IgD-negative memory B cell (primary cell): ENCODE data around the gene ROCK2. TPM values are rescaled to one million over a fixed set of nuclear protein-coding genes. Genes with fewer than 3 reads are reported as not detected.

Experiments used
- H3K27ac Mint-ChIP-seq, 3 donors: one replicate each; pipeline ENCODE4 v1.8.0; 2020 to 2022; ENCODE audit warnings: mild to moderate bottlenecking in 3 of 3, mixed read lengths in 3 of 3, moderate library complexity in 1 of 3
- H3K27me3 Mint-ChIP-seq: one replicate; pipeline ENCODE4 v1.8.0; 2021; ENCODE audit warnings: mixed read lengths
- H3K36me3 Mint-ChIP-seq: one replicate; pipeline ENCODE4 v1.8.0; 2020; ENCODE audit warnings: mild to moderate bottlenecking, mixed read lengths
- H3K4me1 Mint-ChIP-seq, 3 donors: one replicate each; pipeline ENCODE4 v1.8.0; 2020 to 2022; ENCODE audit warnings: mixed read lengths in 3 of 3, mild to moderate bottlenecking in 1 of 3
- H3K4me3 Mint-ChIP-seq, 4 donors: one replicate each; pipeline ENCODE4 v1.8.0; 2020 to 2022; ENCODE audit warnings: mild to moderate bottlenecking in 4 of 4, mixed read lengths in 4 of 4, moderate library complexity in 3 of 4
- H3K9me3 Mint-ChIP-seq, 3 donors: one replicate each; pipeline ENCODE4 v1.8.0; 2020 to 2021; ENCODE audit warnings: mixed read lengths in 3 of 3, mild to moderate bottlenecking in 1 of 3
- polyA plus RNA-seq: library from polyadenylated mRNA; unstranded; fragments of 300-500 nt; fragmentation: Illumina TruSeq; gene quantifications from one replicate; pipeline ENCODE4 v1.2.3, GENCODE V29; 2021

The ROCK2 gene
- polyA plus RNA-seq, 1 donor from 2014 or later = 13.3 TPM

DNA sequence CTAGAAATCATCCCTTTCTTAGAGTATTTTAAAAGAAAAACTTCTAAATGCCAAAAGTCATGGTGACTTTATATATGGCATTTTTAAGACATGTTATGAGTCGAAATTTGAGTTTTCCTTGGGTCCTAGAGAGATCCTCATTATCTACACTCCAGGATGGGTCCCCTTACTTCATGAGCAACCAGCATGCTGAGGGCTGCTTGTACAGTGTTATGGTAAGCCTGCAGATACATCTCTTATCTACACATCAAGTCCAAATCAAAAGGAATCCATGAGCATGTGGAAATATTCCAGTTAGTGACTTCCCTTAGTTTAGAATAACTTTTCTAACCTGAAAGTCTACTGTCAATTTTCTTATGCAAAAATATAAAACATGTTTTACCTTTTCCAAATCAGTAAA is 130.5 kb downstream of the ROCK2 start:
- H3K36me3 Mint-ChIP-seq = peaks cover 3% of the 10 kb centered on the region
- no peaks in the 10 kb centered on the region for H3K27me3 Mint-ChIP-seq
- no peak overlapping the region for H3K4me3 Mint-ChIP-seq
- no peak overlapping the region for H3K27ac Mint-ChIP-seq
- no peaks in the 10 kb centered on the region for H3K9me3 Mint-ChIP-seq
- no peaks in the 10 kb centered on the region for H3K4me1 Mint-ChIP-seq

- H3K36me3 Mint-ChIP-seq = peaks cover 2% of the 10 kb centered on the region
- H3K4me3 Mint-ChIP-seq = no peak overlapping the region
- H3K9me3 Mint-ChIP-seq = no peaks in the 10 kb centered on the region
- H3K27me3 Mint-ChIP-seq = no peaks in the 10 kb centered on the region
- no peak overlapping the region for H3K27ac Mint-ChIP-seq
- no peaks in the 10 kb centered on the region for H3K4me1 Mint-ChIP-seq
These were observed 131.3 kb downstream of the ROCK2 start for GRCh38 chr2:11213090-11213638.

- Mint-ChIP-seq H3K27me3 (no peaks in the 10 kb centered on the region), H3K36me3 (peaks cover 1% of the 10 kb centered on the region), H3K4me1 (no peaks in the 10 kb centered on the region), H3K9me3 (no peaks in the 10 kb centered on the region), H3K27ac (no peak overlapping the region), H3K4me3 (no peak overlapping the region)
These were observed 131.8 kb downstream of the ROCK2 start for GRCh38 chr2:11212645-11213044.

DNA sequence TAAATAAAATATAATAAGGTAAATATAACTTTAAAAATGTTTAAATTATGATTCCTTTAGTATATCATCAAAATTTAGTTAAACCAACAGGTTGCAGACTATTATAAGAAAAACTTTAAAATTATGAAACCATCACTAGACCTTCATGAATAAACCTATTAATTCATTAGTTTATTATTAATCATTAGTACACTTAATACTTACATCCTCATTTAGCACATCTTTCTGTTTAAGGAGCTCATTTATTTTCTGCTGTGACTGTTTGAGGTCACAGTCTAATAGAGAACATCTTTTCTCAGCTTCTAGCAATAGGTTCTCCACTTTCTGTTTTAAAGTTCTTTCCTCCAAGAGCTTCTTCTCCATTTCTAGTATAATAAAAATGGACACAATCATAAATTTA is 136.4 kb downstream of the ROCK2 start:
- peaks cover 9% of the 10 kb centered on the region for H3K36me3 Mint-ChIP-seq
- no peaks in the 10 kb centered on the region for H3K27me3 Mint-ChIP-seq
- no peaks in the 10 kb centered on the region for H3K9me3 Mint-ChIP-seq
- no peak overlapping the region for H3K27ac Mint-ChIP-seq
- H3K4me3 Mint-ChIP-seq = no peak overlapping the region
- H3K4me1 Mint-ChIP-seq = peaks cover 3 to 13% (median 11%) of the 10 kb centered on the region in 3 donors

GRCh38 chr2:11203480-11203879 is 141.0 kb downstream of the ROCK2 start:
- peaks cover 7% of the 10 kb centered on the region for H3K36me3 Mint-ChIP-seq
- no peak overlapping the region for H3K4me3 Mint-ChIP-seq
- peak overlapping the region in 1 of 3 donors; percentile 43 for H3K27ac Mint-ChIP-seq

GRCh38 chr2:11201969-11202368 is 142.5 kb downstream of the ROCK2 start:
- Mint-ChIP-seq H3K27ac (peak overlapping the region in 1 of 3 donors; percentile 12), H3K36me3 (peaks cover 7% of the 10 kb centered on the region), H3K4me3 (no peak overlapping the region), H3K9me3 (no peaks in the 10 kb centered on the region), H3K4me1 (peaks cover 3 to 13% (median 11%) of the 10 kb centered on the region in 3 donors), H3K27me3 (no peaks in the 10 kb centered on the region)

More at GRCh38 chr2:11203480-11203879, 141.0 kb downstream of the ROCK2 start:
- Mint-ChIP-seq H3K9me3 (no peaks in the 10 kb centered on the region), H3K27me3 (no peaks in the 10 kb centered on the region), H3K4me1 (peaks cover 3 to 13% (median 11%) of the 10 kb centered on the region in 3 donors)

DNA sequence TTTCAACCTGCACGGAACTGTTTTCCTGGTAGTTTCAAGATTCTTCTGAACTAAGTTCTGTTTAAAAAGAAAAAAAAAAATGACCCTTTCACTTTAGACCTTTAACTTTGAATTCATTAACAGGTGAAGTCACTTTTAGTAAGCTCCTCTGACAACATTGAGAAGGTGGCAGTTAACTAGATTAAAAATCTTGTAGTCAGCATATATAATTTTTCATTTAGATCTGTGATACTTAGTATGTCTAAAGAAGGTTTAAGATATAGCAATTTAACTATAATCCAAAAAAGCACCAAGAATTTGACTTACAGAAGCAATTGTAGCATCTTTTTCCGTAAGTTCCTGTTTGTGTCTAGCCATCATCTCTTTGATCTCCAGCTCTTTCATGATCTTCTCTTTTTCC is 143.8 kb downstream of the ROCK2 start:
- no peaks in the 10 kb centered on the region for H3K9me3 Mint-ChIP-seq
- H3K36me3 Mint-ChIP-seq = peaks cover 11% of the 10 kb centered on the region
- no peaks in the 10 kb centered on the region for H3K27me3 Mint-ChIP-seq
- no peak overlapping the region for H3K4me3 Mint-ChIP-seq
- no peak overlapping the region for H3K27ac Mint-ChIP-seq
- peaks cover 3 to 11% (median 10%) of the 10 kb centered on the region in 3 donors for H3K4me1 Mint-ChIP-seq

GRCh38 chr2:11196246-11196645 is 148.2 kb downstream of the ROCK2 start:
- Mint-ChIP-seq H3K27me3 (no peaks in the 10 kb centered on the region), H3K27ac (no peak overlapping the region), H3K36me3 (peaks cover 4% of the 10 kb centered on the region), H3K4me3 (no peak overlapping the region), H3K4me1 (no peaks in the 10 kb centered on the region), H3K9me3 (no peaks in the 10 kb centered on the region)

- no peaks in the 10 kb centered on the region for H3K27me3 Mint-ChIP-seq
- H3K9me3 Mint-ChIP-seq = no peaks in the 10 kb centered on the region
- no peaks in the 10 kb centered on the region for H3K4me1 Mint-ChIP-seq
- H3K27ac Mint-ChIP-seq = peak overlapping the region in 1 of 3 donors; percentile 53
- no peak overlapping the region for H3K4me3 Mint-ChIP-seq
- H3K36me3 Mint-ChIP-seq = peaks cover 6% of the 10 kb centered on the region
These were observed 156.7 kb downstream of the ROCK2 start for GRCh38 chr2:11187731-11188130.

GRCh38 chr2:11187083-11187619 is 157.3 kb downstream of the ROCK2 start:
- H3K4me3 Mint-ChIP-seq = no peak overlapping the region
- peaks cover 6% of the 10 kb centered on the region for H3K36me3 Mint-ChIP-seq
- no peak overlapping the region for H3K27ac Mint-ChIP-seq
- no peaks in the 10 kb centered on the region for H3K27me3 Mint-ChIP-seq
- H3K4me1 Mint-ChIP-seq = no peaks in the 10 kb centered on the region
- H3K9me3 Mint-ChIP-seq = no peaks in the 10 kb centered on the region

- H3K4me3 Mint-ChIP-seq = no peak overlapping the region
- H3K9me3 Mint-ChIP-seq = no peaks in the 10 kb centered on the region
- H3K27ac Mint-ChIP-seq = no peak overlapping the region
- H3K36me3 Mint-ChIP-seq = peaks cover 6% of the 10 kb centered on the region
- H3K27me3 Mint-ChIP-seq = no peaks in the 10 kb centered on the region
- no peaks in the 10 kb centered on the region for H3K4me1 Mint-ChIP-seq
These were observed 158.3 kb downstream of the ROCK2 start for GRCh38 chr2:11186145-11186544.

DNA sequence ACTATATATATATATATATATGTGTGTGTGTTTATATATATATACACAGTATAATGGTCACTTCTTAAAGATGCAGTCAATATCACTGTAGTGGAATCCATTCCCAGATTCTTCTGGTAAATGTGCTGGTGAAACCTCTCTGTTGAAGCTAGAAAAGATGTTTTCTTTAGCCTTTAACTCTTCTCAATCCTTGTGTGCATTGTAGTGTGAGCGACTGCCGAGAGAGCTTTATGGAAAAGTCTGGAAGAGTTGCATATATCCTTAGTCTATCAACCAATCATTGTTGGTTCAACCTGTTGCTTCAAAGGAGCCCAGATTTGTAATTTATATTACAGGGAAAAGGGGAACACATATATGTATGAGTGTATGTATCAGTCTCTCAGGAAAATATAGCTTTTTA is 161.5 kb downstream of the ROCK2 start:
- H3K27ac Mint-ChIP-seq = no peak overlapping the region
- no peaks in the 10 kb centered on the region for H3K36me3 Mint-ChIP-seq

DNA sequence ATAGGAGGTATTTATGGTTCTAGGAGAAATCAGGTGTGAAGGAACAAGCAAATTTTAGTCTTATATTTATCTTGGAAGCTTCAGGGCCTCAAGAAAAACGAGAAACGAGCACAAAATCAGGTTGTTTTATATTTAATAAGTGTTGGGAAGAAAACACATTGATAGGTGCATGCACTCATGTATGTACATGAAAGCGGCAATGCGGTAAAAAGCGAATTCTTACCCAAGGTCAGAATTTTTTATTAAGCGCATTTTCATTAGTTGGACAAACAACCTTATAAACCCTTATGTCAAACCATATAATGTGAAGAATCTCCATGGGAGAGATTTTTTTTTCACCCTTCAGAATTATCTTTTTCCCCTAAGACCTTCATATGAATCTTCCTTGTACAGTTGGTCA is 163.8 kb downstream of the ROCK2 start:
- Mint-ChIP-seq H3K36me3 (peaks cover 3% of the 10 kb centered on the region), H3K9me3 (no peaks in the 10 kb centered on the region), H3K4me1 (peaks cover 0 to 2% (median 0%) of the 10 kb centered on the region in 3 donors), H3K27me3 (no peaks in the 10 kb centered on the region), H3K27ac (no peak overlapping the region), H3K4me3 (no peak overlapping the region)

More for the DNA sequence above, 161.5 kb downstream of the ROCK2 start:
- Mint-ChIP-seq H3K4me3 (no peak overlapping the region), H3K4me1 (no peaks in the 10 kb centered on the region), H3K27me3 (no peaks in the 10 kb centered on the region), H3K9me3 (no peaks in the 10 kb centered on the region)

GRCh38 chr2:11179899-11180298 is 164.5 kb downstream of the ROCK2 start:
- Mint-ChIP-seq H3K9me3 (no peaks in the 10 kb centered on the region), H3K4me1 (peaks cover 2 to 5% (median 5%) of the 10 kb centered on the region in 3 donors), H3K27ac (no peak overlapping the region)

DNA sequence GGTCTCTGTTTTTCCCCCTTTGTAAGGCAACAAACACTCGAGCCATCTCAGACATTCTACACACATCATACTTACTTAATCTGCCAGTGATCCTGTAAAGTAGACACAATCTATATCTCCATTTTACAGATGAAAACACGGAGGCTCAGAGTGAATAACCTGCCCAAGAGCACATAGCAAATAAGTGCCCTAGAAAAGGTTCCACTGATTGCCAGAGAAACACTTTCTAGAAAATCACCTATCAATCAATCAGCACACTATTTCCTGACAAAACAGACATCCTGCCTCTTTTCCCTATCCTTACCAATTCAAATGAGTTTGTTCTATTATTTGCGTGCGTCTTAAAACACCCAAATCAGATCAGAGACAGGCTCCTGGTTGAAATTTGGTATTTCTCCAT is 165.2 kb downstream of the ROCK2 start:
- H3K27ac Mint-ChIP-seq = no peak overlapping the region
- peaks cover 3% of the 10 kb centered on the region for H3K36me3 Mint-ChIP-seq

More at GRCh38 chr2:11179899-11180298, 164.5 kb downstream of the ROCK2 start:
- peaks cover 3% of the 10 kb centered on the region for H3K36me3 Mint-ChIP-seq
- no peaks in the 10 kb centered on the region for H3K27me3 Mint-ChIP-seq
- no peak overlapping the region for H3K4me3 Mint-ChIP-seq

More for the DNA sequence above, 165.2 kb downstream of the ROCK2 start:
- Mint-ChIP-seq H3K27me3 (no peaks in the 10 kb centered on the region), H3K4me1 (peaks cover 2 to 6% (median 5%) of the 10 kb centered on the region in 3 donors), H3K9me3 (no peaks in the 10 kb centered on the region), H3K4me3 (no peak overlapping the region)
